ENCODE measurements around the gene SBNO2. TPM values are rescaled to one million over a fixed set of nuclear protein-coding genes. Genes with fewer than 3 reads are reported as not detected.
A peak's percentile ranks its signal among the peaks of the same experiment; 100 is the strongest.

The SBNO2 gene
- 10 to 100 TPM; 26.4 to 71.0 (median 57.8) TPM for total RNA-seq

- Histone ChIP-seq H3K4me3 (peak within 1 kb of the TSS; percentile 87 to 99 (median 98)), H3K27me3 (no peaks in the 10 kb centered on the region), H3K36me3 (no peaks in the 10 kb centered on the region), H3K9me3 (no peaks in the 10 kb centered on the region), H3K4me1 (peaks cover 0 to 30% (median 16%) of the 10 kb centered on the region in 4 donors), H3K27ac (peak within 1 kb of the TSS; percentile 92 to 99 (median 99))
- TF ChIP-seq CTCF (IDR thresholded peaks at IDR 0.05), result no peak
- peak; percentile 70 to 76 for TF ChIP-seq POLR2A (IDR thresholded peaks at IDR 0.05)
- DNase-seq, result peak; percentile 82 to 96 (median 96)
Observed at GRCh38 chr19:1173845-1174809, at the start of gene SBNO2. Gene SBNO2, minus strand, starts transcription at chr19:1174268. Its CDS starts 19,992 bp downstream, at chr19:1154276.

GRCh38 chr19:1223018-1223855, 49.2 kb upstream of the SBNO2 start:
- DNase-seq, result peak in 1 of 3 donors; percentile 67
- Histone ChIP-seq H3K9me3 (no peaks in the 10 kb centered on the region), H3K27ac (no peak overlapping the region), H3K4me1 (peaks cover 0 to 7% (median 0%) of the 10 kb centered on the region in 4 donors), H3K4me3 (no peak overlapping the region), H3K27me3 (no peaks in the 10 kb centered on the region), H3K36me3 (peaks cover 0 to 82% (median 0%) of the 10 kb centered on the region in 3 donors)
- TF ChIP-seq POLR2A (IDR thresholded peaks at IDR 0.05) (no peak), CTCF (IDR thresholded peaks at IDR 0.05) (peak in 4 of 6 experiments; percentile 10 to 44 (median 38))

- Histone ChIP-seq H3K36me3 (peaks cover 0 to 73% (median 0%) of the 10 kb centered on the region in 3 donors), H3K27me3 (no peaks in the 10 kb centered on the region), H3K27ac (no peak overlapping the region), H3K9me3 (no peaks in the 10 kb centered on the region), H3K4me1 (peaks cover 0 to 14% (median 0%) of the 10 kb centered on the region in 4 donors), H3K4me3 (no peak overlapping the region)
- DNase-seq, result no peak
- TF ChIP-seq POLR2A (IDR thresholded peaks at IDR 0.05), result no peak
- no peak for TF ChIP-seq CTCF (IDR thresholded peaks at IDR 0.05)
Observed at GRCh38 chr19:1222394-1222793, 48.3 kb upstream of the SBNO2 start.

- Histone ChIP-seq H3K27me3 (no peaks in the 10 kb centered on the region), H3K27ac (no peak overlapping the region), H3K9me3 (no peaks in the 10 kb centered on the region), H3K4me3 (no peak overlapping the region), H3K36me3 (peaks cover 0 to 68% (median 0%) of the 10 kb centered on the region in 3 donors), H3K4me1 (peaks cover 0 to 17% (median 0%) of the 10 kb centered on the region in 4 donors)
- TF ChIP-seq POLR2A (IDR thresholded peaks at IDR 0.05) (no peak), CTCF (IDR thresholded peaks at IDR 0.05) (no peak)
- no peak for DNase-seq
Observed at GRCh38 chr19:1221904-1222255, 47.8 kb upstream of the SBNO2 start.

All from Peyer's patch (tissue), 4 donors.